OCI-LY3 (cell line): ENCODE results near the gene MCRIP2.

ENCODE experiments used
- EZH2phosphoT487 ChIP-seq: fragments of 200-600 bp; shearing (Covaris generic); IDR thresholded peaks from 2 replicates; pipeline ENCODE4 v1.6.1; 2018; ENCODE audit warnings: antibody characterized with exemption, mixed run types, low read depth
- TF ChIP-seq, protein P1 (sequence below): fragments of 200-600, 300-600 bp; sonication (generic); IDR thresholded peaks from 2 replicates; pipeline ENCODE4 v1.5.1; 2014; ENCODE audit warnings: antibody characterized with exemption, low read length, low read depth

DNA sequence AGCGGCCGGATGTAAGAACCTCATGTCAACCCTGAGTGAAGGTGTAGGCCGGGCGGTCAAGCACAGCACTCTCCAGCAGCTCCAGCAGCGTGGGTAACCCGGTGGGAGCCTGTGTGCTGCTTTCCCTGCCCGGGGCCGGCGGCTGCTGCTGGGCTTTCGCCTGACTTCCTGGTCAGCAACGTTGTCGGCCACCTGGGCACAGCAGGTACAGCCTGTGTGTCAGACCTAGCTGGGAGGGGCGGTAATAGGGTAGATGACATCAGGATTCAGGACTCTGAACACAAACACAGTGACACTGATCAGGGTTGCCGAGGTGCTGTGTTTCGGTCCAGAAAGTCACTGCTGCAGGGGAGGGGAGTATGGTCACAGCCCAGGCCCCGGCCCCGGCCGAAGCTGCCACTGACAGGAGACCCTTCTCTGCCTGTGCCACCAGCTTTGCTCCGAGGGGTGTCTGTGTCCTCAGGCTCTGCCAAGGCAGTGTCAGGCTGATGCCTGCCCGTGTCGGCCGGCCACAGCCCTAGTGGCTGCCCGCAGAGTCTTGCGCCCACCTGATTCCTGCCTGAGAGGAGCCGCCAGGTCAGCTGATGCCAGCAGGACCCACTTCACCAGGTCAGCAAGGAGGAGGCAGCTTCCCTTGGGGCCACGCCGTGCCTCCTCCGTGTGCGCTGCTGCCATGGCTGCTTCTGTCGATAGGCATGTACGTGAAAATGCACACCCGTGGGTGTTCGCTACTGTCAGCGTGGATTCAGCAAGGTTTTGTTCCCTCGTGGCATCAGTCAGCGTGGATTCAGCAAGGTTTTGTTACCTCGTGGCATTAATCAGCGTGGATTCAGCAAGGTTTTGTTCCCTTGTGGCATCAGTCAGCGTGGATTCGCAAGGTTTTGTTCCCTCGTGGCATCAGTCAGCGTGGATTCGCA, 42.5 kb upstream of the MCRIP2 start:
- TF ChIP-seq, protein P1, sequence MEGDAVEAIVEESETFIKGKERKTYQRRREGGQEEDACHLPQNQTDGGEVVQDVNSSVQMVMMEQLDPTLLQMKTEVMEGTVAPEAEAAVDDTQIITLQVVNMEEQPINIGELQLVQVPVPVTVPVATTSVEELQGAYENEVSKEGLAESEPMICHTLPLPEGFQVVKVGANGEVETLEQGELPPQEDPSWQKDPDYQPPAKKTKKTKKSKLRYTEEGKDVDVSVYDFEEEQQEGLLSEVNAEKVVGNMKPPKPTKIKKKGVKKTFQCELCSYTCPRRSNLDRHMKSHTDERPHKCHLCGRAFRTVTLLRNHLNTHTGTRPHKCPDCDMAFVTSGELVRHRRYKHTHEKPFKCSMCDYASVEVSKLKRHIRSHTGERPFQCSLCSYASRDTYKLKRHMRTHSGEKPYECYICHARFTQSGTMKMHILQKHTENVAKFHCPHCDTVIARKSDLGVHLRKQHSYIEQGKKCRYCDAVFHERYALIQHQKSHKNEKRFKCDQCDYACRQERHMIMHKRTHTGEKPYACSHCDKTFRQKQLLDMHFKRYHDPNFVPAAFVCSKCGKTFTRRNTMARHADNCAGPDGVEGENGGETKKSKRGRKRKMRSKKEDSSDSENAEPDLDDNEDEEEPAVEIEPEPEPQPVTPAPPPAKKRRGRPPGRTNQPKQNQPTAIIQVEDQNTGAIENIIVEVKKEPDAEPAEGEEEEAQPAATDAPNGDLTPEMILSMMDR = no peak
- TF ChIP-seq EZH2phosphoT487 = no peak
